Uterus (tissue), 4 donors: ENCODE data around the gene ZNF583. TPM values are rescaled to one million over a fixed set of nuclear protein-coding genes. Genes with fewer than 3 reads are reported as not detected.

Experiments
- DNase-seq, 2 donors: peaks; one replicate each; pipeline ENCODE4 v3.0.0-alpha.2; 2019 to 2020
- H3K27ac ChIP-seq, 2 donors: fragments of 200-600 bp; sonication (generic); 1 replicate in 1 of 2; 2 replicates in 1 of 2; pipeline ENCODE4 v1.5.1; 2016 to 2018
- H3K27me3 ChIP-seq, 2 donors: fragments of 200-600 bp; sonication (generic); one replicate each; pipeline ENCODE4 v1.5.1; 2018 to 2019; ENCODE audit warnings: control low read depth in 1 of 2
- H3K36me3 ChIP-seq, 2 donors: fragments of 200-600 bp; sonication (generic); one replicate each; pipeline ENCODE4 v1.5.1; 2019; ENCODE audit warnings: control low read depth in 1 of 2
- H3K4me1 ChIP-seq, 2 donors: fragments of 200-600 bp; sonication (generic); one replicate each; pipeline ENCODE4 v1.5.1; 2018 to 2019; ENCODE audit warnings: control low read depth in 1 of 2
- H3K4me3 ChIP-seq, 2 donors: fragments of 200-600 bp; sonication (generic); 1 replicate in 1 of 2; 2 replicates in 1 of 2; pipeline ENCODE4 v1.5.1; 2018 to 2019; ENCODE audit warnings: mild to moderate bottlenecking in 1 of 2
- H3K9me3 ChIP-seq, 2 donors: fragments of 200-600 bp; sonication (generic); one replicate each; pipeline ENCODE4 v1.5.1; 2019; ENCODE audit warnings: control low read depth in 1 of 2
- POLR2A ChIP-seq, 2 donors: fragments of 450-650 bp; IDR thresholded peaks; one replicate each; pipeline ENCODE4 v1.6.1; 2016; ENCODE audit warnings: antibody characterized with exemption in 2 of 2, mild to moderate bottlenecking in 1 of 2, moderate library complexity in 1 of 2
- intact Hi-C: fragments of 100-400 bp; cut with DNase I; formaldehyde crosslinking; loops from one replicate; pipeline ENCODE4 v1.15.1; 2023; ENCODE audit warnings: low total_unique reads
- total RNA-seq, 4 donors: library from RNA; depleted of rRNA in 3 of 4; stranded (reverse); fragments of >200 nt in 3 of 4; gene quantifications; one replicate each; pipeline versions ENCODE4 v1.1.0 to v1.2.4, GENCODE V29; 2014 to 2023
- TF ChIP-seq, protein P1 (sequence below), 4 experiments: fragments of 200-600 bp in 2 of 4; fragments of 450-650 bp in 2 of 4; sonication (generic) in 2 of 4; IDR thresholded peaks; one replicate each; pipeline ENCODE4 v1.5.1; 2016 to 2019; ENCODE audit warnings: antibody characterized with exemption in 4 of 4, mild to moderate bottlenecking in 2 of 4, moderate library complexity in 1 of 4
- donor health status: DM: yes; HTN: yes; CAD: no.

The ZNF583 gene
- total RNA-seq, 4 donors from 2014 or later, result 1.5 to 25.1 (median 14.4) TPM

GRCh38 chr19:56367829-56368711 is 36.1 kb upstream of the ZNF583 start:
- H3K27me3 ChIP-seq, result no peaks in the 10 kb centered on the region
- peak overlapping the region; percentile 69 to 84 for H3K27ac ChIP-seq
- peak in 1 of 2 donors; percentile 55 for TF ChIP-seq POLR2A (IDR thresholded peaks at IDR 0.05)
- TF ChIP-seq, protein P1, sequence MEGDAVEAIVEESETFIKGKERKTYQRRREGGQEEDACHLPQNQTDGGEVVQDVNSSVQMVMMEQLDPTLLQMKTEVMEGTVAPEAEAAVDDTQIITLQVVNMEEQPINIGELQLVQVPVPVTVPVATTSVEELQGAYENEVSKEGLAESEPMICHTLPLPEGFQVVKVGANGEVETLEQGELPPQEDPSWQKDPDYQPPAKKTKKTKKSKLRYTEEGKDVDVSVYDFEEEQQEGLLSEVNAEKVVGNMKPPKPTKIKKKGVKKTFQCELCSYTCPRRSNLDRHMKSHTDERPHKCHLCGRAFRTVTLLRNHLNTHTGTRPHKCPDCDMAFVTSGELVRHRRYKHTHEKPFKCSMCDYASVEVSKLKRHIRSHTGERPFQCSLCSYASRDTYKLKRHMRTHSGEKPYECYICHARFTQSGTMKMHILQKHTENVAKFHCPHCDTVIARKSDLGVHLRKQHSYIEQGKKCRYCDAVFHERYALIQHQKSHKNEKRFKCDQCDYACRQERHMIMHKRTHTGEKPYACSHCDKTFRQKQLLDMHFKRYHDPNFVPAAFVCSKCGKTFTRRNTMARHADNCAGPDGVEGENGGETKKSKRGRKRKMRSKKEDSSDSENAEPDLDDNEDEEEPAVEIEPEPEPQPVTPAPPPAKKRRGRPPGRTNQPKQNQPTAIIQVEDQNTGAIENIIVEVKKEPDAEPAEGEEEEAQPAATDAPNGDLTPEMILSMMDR (IDR thresholded peaks at IDR 0.05), result no peak
- DNase-seq, result peak; percentile 91 to 92
- H3K36me3 ChIP-seq, result no peaks in the 10 kb centered on the region
- peaks cover 0 to 16% of the 10 kb centered on the region in 2 donors for H3K9me3 ChIP-seq
- peak overlapping the region; percentile 62 to 67 for H3K4me3 ChIP-seq
- intact Hi-C loops, result no loop called here
- peaks cover 6 to 9% of the 10 kb centered on the region in 2 donors for H3K4me1 ChIP-seq

- TF ChIP-seq POLR2A (IDR thresholded peaks at IDR 0.05), result no peak
- TF ChIP-seq, protein P1 (IDR thresholded peaks at IDR 0.05), result no peak
- Histone ChIP-seq H3K36me3 (no peaks in the 10 kb centered on the region), H3K27ac (no peak overlapping the region), H3K27me3 (no peaks in the 10 kb centered on the region), H3K9me3 (peaks cover 0 to 6% of the 10 kb centered on the region in 2 donors), H3K4me3 (no peak overlapping the region), H3K4me1 (peaks cover 6 to 9% of the 10 kb centered on the region in 2 donors)
- intact Hi-C loops, result no loop called here
- DNase-seq, result no peak
Measured at GRCh38 chr19:56369886-56370676, 34.1 kb upstream of the ZNF583 start.

DNA sequence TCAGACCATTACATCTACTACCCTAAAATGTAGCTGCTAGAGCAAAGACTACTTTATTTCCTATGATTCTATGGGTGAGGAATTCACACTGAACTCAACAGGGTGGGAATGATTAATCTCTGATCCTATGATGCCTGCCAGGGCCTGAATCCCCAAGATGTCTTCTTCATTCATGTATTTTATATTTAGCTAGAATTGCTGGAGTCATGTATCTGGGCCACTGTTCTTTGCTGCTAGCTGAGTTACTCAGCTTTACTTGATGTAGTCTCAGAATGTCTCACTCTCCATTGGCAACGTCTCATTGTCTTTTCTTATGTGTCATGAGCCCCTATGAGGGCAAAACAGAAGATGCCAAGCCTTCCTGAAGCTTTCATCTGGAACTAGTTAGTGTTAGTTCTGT is 31.9 kb upstream of the ZNF583 start:
- intact Hi-C loops, result no loop called here
- Histone ChIP-seq H3K4me1 (peaks cover 6 to 9% of the 10 kb centered on the region in 2 donors), H3K36me3 (no peaks in the 10 kb centered on the region), H3K27ac (no peak overlapping the region), H3K4me3 (no peak overlapping the region), H3K27me3 (no peaks in the 10 kb centered on the region), H3K9me3 (peaks cover 0 to 28% of the 10 kb centered on the region in 2 donors)
- no peak for DNase-seq
- no peak for TF ChIP-seq POLR2A (IDR thresholded peaks at IDR 0.05)
- TF ChIP-seq, protein P1 (IDR thresholded peaks at IDR 0.05), result no peak

DNA sequence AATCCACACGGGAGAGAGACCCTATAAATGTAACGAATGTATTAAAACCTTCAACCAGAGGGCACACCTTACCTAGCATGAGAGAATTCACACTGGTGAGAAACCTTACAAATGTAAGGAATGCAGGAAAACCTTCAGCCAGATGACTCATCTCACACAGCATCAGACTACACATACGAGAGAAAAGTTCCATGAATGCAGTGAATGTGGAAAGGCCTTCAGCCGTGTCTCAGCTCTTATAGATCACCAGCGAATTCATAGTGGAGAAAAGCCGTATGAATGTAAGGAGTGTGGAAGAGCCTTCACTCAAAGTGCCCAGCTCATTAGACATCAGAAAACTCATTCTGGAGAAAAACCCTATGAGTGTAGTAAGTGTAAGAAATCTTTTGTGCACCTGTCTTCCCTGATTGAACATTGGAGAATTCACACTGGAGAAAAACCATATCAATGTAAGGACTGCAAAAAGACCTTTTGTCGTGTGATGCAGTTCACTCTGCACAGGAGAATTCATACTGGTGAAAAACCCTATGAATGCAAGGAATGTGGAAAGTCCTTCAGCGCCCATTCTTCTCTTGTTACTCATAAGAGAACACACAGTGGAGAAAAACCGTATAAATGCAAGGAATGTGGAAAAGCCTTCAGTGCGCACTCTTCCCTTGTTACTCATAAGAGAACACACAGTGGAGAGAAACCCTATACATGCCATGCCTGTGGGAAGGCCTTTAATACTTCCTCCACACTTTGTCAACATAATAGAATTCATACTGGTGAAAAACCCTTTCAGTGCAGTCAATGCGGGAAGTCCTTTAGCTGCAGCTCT is 26.8 kb upstream of the ZNF583 start:
- Histone ChIP-seq H3K9me3 (peaks cover 0 to 48% of the 10 kb centered on the region in 2 donors), H3K4me3 (no peak overlapping the region), H3K36me3 (no peaks in the 10 kb centered on the region), H3K27ac (no peak overlapping the region), H3K27me3 (no peaks in the 10 kb centered on the region), H3K4me1 (no peaks in the 10 kb centered on the region)
- intact Hi-C loops, result no loop called here
- no peak for DNase-seq
- TF ChIP-seq, protein P1 (IDR thresholded peaks at IDR 0.05), result no peak
- TF ChIP-seq POLR2A (IDR thresholded peaks at IDR 0.05), result no peak
